ENCODE measurements around the gene RALB.

Gene RALB

GRCh38 chr2:120219291-120219690 is 33.4 kb upstream of the RALB start:
- TF ChIP-seq CTCF (IDR thresholded peaks at IDR 0.05; ENCODE audit: control extremely low read depth, extremely low read depth, low read depth, missing control alignments) = no peak
- ChIA-PET POLR2A (interaction anchor here (1.2 kb wide), 1 partner anchor 15 kb away, joined by 3 read pairs; no protein-coding TSS in a partner anchor), CTCF (interaction anchor here (1.1 to 2.4 kb wide), 7 partner anchors 10 to 702 kb away, joined by 3 to 9 read pairs (median 4); partner anchors contain the start of gene RALB)
- DNase-seq (ENCODE audit: extremely low spot score) = peak; percentile 4

- ChIA-PET CTCF (interaction anchor here (1.0 to 2.4 kb wide), 6 partner anchors 10 to 114 kb away, joined by 3 to 9 read pairs (median 4); partner anchors contain the start of gene RALB), POLR2A (interaction anchor here (0.6 to 1.2 kb wide), 2 partner anchors 11 to 16 kb away, joined by 3 read pairs; no protein-coding TSS in a partner anchor)
- no peak for TF ChIP-seq CTCF (IDR thresholded peaks at IDR 0.05; ENCODE audit: control extremely low read depth, extremely low read depth, low read depth, missing control alignments)
- peak; percentile 7 for DNase-seq (ENCODE audit: extremely low spot score)
Measured at GRCh38 chr2:120219766-120220165, 32.9 kb upstream of the RALB start.

GRCh38 chr2:120220756-120221155 is 31.9 kb upstream of the RALB start:
- no peak for DNase-seq (ENCODE audit: extremely low spot score)
- no peak for TF ChIP-seq CTCF (IDR thresholded peaks at IDR 0.05; ENCODE audit: control extremely low read depth, extremely low read depth, low read depth, missing control alignments)
- ChIA-PET CTCF (interaction anchor here (1.0 to 3.8 kb wide), 4 partner anchors 45 to 115 kb away, joined by 3 to 19 read pairs (median 6); no protein-coding TSS in a partner anchor), POLR2A (no interaction called here)

GRCh38 chr2:120221616-120222015 is 31.0 kb upstream of the RALB start:
- CTCF ChIA-PET = interaction anchor here (1.3 to 3.8 kb wide), 3 partner anchors 12 to 67 kb away, joined by 4 to 19 read pairs (median 4); no protein-coding TSS in a partner anchor
- POLR2A ChIA-PET = no interaction called here
- no peak for TF ChIP-seq CTCF (IDR thresholded peaks at IDR 0.05; ENCODE audit: control extremely low read depth, extremely low read depth, low read depth, missing control alignments)
- DNase-seq (ENCODE audit: extremely low spot score) = no peak

- ChIA-PET CTCF (interaction anchor here (1.2 to 3.8 kb wide), 5 partner anchors 10 to 91 kb away, joined by 4 to 19 read pairs (median 6); no protein-coding TSS in a partner anchor), POLR2A (interaction anchor here (1.0 kb wide), 1 partner anchor 10 kb away, joined by 4 read pairs; no protein-coding TSS in a partner anchor)
- DNase-seq (ENCODE audit: extremely low spot score) = no peak
- no peak for TF ChIP-seq CTCF (IDR thresholded peaks at IDR 0.05; ENCODE audit: control extremely low read depth, extremely low read depth, low read depth, missing control alignments)
Measured at GRCh38 chr2:120222186-120223033, 30.2 kb upstream of the RALB start.

- POLR2A ChIA-PET = interaction anchor here (0.6 to 1.0 kb wide), 3 partner anchors 8 to 23 kb away, joined by 3 to 4 read pairs (median 4); no protein-coding TSS in a partner anchor
- CTCF ChIA-PET = interaction anchor here (1.2 to 3.8 kb wide), 4 partner anchors 9 to 90 kb away, joined by 4 to 19 read pairs (median 8); no protein-coding TSS in a partner anchor
- DNase-seq (ENCODE audit: extremely low spot score) = peak; percentile 95
- TF ChIP-seq CTCF (IDR thresholded peaks at IDR 0.05; ENCODE audit: control extremely low read depth, extremely low read depth, low read depth, missing control alignments) = no peak
Measured at GRCh38 chr2:120223034-120223912, 29.4 kb upstream of the RALB start, which contains the start of gene TMEM185B. Gene TMEM185B (minus strand): TSS chr2:120223400. CDS start chr2:120222976, 424 bp downstream.

Measured in GM10248 (cell line).